Kidney capillary endothelial cell (primary cell): ENCODE data around the gene TNNT1.
"Not testable (repeated sequence)": the region's sequence is repeated elsewhere in the genome, so short reads cannot be mapped to it uniquely, and the experiment has no call there.

ENCODE experiments used
- DNase-seq: peaks from one replicate; pipeline ENCODE4 v3.0.0-alpha.2; 2018; ENCODE audit warnings: low spot score

The TNNT1 gene

DNA sequence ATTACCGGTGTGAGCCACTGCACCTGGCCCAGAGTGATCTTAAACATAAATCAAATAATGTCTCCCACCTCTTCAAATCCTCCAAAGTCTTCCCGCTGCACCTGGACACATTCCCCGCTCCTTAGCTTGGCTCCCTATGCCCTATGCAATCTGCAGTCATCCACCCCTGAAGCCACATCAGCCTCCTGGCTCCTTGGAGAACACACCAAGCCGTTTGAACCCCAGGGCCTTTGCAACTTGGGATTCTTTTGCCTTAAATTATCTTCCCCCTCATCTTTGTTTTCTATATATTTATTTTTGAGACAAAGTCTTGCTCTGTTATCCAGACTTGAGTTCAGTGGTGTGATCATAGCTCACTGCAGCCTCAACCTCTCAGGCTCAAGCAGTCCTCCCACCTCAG is 20.1 kb upstream of the TNNT1 start:
- no peak for DNase-seq

GRCh38 chr19:55166530-55167268 is 17.7 kb upstream of the TNNT1 start, which contains the start of gene DNAAF3:
TSS of gene DNAAF3 (minus strand) at chr19:55166613. CDS start at chr19:55166413, 200 bp downstream.
- DNase-seq = peak; percentile 98

GRCh38 chr19:55165952-55166529 is 17.0 kb upstream of the TNNT1 start:
- peak; percentile 63 for DNase-seq

DNA sequence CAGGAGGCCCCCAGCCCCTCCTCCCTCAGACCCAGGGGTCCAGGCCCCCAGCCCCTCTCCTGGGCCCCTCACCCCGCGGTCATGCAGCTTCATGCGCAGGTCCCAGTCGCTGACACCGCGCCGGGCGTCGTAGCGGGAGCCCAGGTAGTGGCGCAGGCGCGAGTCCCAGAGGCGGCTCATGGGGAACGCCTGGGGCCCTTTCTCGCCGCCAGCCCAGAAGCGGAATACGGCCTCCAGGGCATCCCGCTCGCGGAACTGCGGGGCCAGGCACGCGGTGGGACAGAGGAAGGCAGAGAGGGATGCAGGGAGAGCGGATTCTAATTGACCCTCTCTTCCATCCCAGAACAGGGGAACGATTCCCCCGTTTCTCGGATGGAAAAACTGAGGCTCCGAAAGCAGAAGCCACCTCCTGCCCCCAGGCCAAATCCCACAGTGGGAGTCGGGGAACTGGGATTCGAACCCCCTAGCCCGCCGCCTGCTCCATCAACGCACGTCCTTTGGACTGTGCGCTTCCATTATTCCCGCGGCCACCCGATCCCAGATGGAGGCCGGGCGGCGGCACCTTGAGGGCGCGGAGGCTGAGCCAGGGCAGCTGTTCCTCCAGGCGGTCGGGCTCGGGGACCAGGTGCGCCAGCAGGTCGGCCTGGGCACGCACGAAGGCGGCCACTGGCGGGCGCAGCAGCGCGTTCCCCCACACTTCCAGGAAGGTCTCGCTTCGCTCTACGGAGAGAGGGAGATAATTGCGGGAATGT is 12.7 kb upstream of the TNNT1 start:
- DNase-seq = no peak

DNA sequence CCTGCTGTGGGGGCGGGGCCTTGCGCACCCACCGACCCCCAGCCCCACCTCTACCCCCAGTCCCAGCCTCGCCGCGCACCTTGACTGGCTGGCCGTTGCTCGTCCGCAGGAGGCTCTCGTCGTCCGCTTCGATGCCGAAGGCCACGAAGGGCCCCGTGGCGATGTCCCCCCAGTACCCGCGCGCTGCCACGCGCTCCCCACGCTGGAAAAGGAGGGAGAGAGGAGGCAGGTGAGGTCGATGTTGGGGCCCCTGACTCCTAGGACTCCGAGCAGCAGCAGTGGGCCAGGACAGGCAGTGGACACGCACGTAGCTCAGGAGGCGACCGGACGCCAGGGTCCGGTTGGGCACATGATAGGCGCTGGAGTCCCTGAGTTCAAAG is 12.0 kb upstream of the TNNT1 start:
- DNase-seq = no peak

- DNase-seq = peak; percentile 86
Observed at GRCh38 chr19:55160128-55160985, 11.4 kb upstream of the TNNT1 start.

- no peak for DNase-seq
Observed at GRCh38 chr19:55158848-55159749, 10.1 kb upstream of the TNNT1 start.

DNA sequence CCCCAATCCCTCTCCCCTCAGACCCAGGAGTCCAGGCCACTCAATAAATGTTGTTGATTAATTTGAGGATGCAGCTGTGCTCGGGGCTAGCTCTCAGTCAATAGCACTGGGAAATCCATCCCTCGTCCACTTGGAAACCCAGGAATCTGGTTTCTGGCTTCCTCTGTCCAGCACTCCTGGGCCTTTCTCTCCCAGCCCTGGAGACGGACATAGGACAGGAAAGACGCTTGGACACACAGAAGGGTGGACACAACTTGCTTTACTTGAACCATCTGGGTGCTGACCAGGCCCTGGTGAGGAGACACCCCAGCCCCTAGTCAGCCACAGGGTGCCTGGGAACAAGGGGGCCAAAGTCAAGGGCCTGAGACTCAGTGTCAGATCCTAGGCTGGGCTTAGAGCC is 9.4 kb upstream of the TNNT1 start:
- DNase-seq = no peak

DNA sequence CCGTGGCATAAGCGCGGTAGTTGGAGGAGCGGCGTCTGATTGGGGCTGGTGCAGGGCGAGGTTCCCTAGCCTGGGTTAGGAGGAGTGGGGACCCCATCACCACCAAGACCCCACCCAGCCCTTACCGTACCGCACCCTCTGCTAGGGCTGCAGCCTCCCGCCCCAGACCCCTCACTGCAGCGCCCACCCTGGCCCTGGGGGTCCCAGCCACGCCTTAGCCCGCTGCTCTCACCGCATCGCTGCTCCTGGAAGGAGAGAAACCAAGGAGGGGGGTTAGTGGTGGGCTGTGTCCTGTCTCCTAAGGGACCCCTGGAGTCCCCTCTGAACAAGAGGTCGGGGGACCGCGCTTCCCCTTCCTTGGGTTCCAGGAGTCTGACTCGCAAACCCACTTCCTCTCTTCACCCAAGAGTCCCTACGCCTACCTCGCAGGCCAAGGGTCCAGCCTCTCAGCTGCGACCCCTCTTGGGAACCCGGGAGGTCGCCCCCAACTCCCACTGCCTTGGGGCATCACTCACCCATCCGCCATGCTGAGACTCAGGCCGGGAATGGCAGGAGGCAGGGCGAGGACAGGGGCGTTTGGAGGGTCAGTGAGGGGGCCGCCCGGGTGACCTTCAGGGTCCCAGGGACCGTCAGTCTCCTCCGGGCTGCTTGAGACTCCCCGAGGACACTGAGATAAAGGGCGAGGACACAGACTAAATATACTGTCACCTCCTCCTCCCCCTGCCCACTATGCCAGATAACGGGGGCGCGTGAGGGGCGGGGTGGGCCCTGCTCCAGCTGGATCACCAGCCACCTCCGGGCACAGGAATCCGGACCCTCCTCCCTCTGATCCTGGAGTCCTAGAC is 8.3 kb upstream of the TNNT1 start, which contains the start of gene TNNI3:
Gene TNNI3, minus strand, starts transcription at position 669 of the 845 bp plus-strand sequence. Its CDS starts 143 bp downstream, at position 526.
- no peak for DNase-seq

- DNase-seq = peak; percentile 47
Observed at GRCh38 chr19:55156202-55157063, 7.4 kb upstream of the TNNT1 start.

- not testable (repeated sequence) for DNase-seq
Observed at GRCh38 chr19:55155784-55156183, 6.8 kb upstream of the TNNT1 start.

GRCh38 chr19:55153652-55154264 is 4.8 kb upstream of the TNNT1 start:
- DNase-seq = no peak

DNA sequence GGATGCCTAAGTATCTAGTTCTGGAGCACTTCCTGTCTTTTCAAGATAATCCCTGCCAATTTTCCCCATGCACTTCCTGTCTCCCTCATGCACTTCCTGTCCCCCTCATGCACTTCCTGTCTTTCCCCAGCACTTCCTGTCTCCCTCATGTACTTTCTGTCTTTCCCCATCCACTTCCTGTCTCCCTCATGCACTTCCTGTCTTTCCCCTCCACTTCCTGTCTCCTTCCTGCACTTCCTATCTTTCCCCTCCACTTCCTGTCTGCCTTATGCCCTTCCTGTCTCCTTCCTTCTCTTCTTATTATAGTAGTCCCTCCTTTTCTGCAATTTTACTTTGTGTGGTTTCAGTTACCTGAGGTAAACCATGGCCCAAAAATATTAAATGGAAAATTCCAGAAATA is 3.0 kb upstream of the TNNT1 start:
- no peak for DNase-seq

DNA sequence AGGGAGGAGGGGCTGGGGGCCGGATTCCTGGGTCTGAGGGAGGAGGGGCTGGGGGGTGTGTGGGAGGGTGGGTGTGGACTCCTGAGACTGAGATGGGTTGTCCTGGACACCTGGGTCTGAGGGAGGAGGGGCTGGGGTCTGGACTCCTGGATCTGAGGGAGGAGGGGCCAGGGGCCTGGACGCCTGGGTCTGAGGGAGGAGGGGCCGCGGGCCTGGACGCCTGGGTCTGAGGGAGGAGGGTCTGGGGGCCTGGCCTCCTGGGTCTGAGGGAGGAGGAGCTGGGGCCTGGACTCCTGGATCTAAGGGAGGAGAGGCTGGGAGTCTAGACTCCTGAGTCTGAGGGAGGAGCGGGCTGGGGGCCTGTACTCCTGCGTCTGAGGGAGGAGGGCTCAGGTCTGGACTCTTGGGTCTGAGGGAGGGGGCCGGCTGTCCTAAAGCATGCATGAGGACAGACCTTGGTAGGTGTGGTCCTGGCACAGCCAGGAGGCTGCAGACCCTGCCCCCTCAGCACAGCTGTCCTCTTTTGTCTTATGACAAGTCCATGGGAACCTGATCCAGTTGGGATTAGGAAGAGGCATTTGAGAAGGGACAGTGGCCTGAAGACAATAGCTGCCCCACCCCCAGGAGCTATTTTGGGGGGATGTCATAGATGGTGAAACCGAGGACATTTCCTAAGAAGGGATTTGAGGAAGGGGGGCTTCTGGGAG is 1.3 kb downstream of the TNNT1 start:
- DNase-seq = no peak

- DNase-seq = no peak
Observed at GRCh38 chr19:55146705-55147273, 2.2 kb downstream of the TNNT1 start.

DNA sequence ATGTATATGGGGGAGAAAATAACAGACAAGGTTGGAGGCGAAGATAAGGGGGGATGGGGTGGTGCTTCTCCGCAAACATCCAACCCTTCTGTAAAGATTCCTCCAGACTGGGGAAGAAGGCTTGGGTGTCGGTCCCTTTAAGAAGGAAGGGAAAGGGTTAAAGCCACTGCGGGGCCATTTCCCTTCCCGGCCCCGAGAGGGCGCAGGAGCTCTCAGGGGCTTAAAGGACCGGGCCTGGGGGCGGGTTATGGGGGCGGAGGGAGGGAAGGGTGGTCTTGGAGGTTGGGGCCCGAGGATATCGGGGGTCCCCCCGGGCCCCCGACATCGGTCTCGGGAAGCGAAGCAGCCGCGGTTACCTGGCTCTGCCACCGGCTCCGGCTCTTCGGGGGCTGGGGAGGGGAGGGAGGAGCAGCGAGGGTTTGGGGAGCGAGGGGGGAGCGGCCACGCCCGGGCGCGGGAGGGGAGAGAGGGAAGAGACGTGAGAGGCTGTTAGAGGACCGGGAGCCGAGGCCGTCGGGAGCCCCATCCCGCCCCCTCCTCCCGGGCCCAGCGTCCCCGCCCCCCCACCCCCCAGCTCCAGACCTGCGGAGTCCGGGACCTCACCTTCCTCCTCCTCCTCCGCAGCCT is 2.8 kb downstream of the TNNT1 start:
- no peak for DNase-seq

GRCh38 chr19:55145232-55145631 is 3.8 kb downstream of the TNNT1 start:
- no peak for DNase-seq
